GDM1 (cell line): ENCODE measurements around the gene C6orf47.

Experiments
- DNase-seq: peaks from one replicate; lab custom pipeline; 2025; lab: John Stamatoyannopoulos, UW

Gene C6orf47

DNA sequence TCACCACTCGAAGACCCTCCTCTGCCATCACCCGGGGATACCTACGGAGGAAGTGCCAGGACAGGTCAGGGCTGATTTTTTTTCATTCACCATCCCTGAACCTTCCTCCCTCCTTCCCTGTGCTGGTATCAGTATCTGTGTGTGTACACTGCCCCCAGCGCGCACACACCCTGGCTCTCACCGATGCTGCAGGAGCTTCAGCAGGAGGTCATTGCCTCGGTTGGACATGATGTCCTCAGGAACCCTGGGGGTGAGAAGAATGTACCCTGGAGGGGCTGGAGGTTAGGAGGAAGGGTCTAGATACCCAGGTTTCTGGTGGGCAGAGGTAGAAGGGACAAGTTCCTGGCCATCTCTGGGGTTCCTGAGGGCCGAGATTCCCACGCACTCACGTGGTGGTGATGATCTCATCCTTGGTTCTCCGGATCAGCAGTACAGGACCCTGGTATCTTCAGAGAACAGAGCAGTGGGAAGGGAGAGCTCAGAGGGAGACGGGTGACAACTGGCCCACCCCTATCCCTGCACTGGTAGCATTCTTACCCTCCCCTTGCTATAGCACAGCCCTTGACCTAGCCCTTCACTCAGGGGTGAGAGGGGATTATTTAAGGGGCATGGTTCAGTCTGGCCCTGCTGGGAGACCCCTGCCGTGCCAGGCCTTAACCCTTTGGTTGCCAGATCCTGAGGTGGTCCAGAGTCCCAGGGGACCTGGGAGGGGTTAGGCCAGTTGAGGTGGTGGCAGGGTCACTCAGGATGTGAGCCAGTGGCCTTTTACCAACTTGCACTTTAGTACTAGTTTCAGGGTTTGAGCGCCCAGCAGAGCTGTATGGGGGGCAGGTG is 27.5 kb upstream of the C6orf47 start:
- no peak for DNase-seq

DNA sequence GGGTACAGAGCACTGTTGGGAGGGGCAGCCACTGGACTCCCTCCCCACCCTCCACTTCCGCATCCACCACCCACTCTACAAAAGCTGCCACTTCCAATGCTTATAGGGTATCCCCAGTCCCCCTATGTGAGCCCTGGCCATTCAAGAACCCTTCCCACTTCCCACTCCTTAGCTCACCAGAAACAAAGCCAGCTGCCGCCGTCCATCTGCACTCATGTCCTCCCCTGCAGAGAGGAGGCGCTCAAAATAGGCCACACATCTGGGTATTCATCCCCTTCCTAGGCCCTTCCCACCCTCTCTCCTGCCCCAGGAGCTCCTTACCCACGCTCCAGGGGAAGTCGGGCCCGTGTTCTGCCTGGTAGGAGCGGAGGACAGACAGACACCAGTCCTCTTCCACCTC is 26.7 kb upstream of the C6orf47 start:
- no peak for DNase-seq

DNA sequence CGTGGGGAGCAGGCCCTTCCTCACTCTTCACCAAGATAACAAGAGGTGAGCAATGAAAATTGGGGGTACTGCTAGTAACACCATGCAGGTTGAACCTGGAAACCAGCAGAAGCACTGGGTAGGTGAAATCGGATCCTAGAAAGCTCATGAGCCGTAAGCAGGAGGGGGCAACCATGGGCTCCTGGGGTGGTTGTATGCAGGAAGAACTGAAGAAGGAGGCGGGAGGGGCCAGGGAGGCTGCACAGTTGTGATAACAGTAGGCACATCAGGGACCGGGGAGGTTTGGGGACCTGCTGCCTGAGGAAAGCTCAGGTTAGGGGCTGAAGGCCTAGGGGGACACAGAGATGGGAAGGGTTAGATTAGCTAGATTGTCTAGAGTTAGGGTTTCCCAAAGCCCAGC is 25.9 kb upstream of the C6orf47 start:
- DNase-seq: no peak

DNA sequence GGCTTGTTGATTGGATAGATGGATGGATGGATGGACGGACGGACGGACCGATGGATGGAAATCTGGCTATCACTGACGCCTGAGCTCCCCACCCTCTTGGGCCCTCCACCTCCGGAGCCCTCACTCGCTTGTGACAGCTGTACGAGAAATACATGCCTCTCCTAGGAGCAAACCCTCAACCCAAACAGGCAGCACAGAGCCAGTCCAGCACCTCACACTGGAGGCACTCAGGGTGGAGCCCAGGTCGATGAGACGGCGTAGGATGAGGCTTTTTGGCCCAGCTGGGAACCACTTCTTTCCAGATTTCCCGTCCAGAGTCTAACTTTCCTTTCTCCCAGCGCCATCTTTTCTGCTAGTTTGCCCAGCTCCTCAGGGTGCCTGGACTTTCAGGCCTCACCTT is 23.0 kb upstream of the C6orf47 start:
- no peak for DNase-seq

DNA sequence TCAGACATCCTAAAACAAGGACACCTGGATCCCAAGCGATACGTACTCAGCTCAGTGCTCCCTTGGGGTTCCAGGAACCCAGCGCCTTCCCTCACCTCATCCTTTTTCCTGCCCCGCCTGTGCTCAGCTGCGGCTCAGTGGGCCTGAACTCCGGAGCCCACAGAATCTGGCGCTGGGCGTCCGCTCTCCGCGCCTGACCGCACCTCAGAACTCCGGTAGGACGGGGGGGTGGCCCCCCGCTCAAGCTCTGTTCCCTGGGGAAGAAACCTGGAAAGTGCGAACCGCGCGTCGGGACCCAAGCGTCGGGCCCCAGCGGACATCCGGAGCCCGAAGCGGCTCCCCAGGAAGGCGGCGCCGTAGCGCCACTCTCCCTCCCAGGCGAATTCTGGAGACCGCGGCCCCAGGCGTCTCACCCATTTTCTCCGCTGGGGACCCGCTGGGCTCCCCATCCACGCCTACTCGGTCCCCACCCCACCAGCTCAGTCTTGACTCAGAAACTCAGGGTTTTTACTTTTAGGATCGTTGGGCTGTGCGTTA is 20.6 kb upstream of the C6orf47 start:
- no peak for DNase-seq

DNA sequence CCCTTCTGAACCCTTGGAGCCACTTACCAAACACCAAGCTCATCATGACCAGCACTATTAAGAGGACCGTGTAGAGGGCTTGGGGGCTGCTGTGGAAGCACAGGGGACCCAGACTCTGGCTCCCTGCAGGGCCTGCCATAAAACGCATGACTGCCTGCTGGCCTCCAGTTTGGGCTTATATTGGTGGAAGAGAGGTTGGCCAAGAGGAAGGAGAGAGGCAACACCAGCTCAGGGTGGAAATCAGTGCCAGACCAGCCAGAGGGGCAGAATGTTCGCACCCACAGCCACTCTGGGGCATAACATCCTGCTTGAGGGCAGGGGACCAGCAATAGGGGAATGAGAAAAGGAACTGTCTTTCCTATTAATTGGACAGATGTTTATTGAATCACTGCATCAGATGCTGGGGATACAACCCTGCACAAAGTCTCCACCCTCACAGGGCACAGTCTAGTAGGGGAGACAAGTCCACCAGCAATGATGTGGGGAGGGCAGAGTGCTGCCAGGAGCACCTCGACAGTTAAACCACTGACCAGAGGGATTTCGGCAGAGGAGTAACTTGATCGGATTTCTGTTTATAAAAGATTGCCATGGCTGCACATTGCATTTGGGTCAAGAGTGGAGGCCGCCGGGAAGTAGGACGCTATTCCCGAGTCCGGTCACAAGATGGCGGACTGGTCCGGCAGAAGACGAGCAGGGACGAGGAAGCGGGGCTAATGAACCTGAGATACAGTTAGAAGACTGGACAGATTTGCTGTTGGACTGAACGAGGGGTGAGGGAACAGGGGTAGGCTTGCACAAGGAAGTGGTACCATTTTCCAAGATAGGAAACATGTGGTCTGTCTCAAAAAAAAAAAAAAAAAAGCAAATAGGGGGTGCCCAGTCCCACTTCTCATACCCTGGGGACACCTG is 19.9 kb upstream of the C6orf47 start, which contains the start of gene LY6G5C:
Gene LY6G5C (minus strand): TSS at position 842 of the 909 bp plus-strand sequence. CDS start 694 bp downstream, at position 148.
- DNase-seq: no peak

DNA sequence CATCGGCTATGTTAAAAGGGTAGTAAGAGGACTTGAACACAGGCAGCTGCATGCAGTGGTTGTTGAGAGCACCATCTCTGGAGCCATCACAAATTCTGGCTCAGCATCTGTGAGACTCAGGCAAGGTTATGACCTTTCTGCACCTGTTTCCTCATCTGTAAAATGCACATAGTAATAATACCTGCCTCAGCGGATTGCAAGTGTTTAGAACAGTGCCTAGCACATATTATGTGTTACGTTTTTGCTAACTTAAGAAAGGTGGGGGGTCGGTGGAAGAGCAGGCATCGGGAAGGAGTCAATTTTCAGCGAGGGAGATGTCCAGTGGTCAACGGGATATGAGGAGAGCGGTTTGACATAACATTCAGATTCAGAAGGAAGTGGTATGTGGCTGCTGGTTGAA is 17.4 kb upstream of the C6orf47 start:
- DNase-seq: no peak

DNA sequence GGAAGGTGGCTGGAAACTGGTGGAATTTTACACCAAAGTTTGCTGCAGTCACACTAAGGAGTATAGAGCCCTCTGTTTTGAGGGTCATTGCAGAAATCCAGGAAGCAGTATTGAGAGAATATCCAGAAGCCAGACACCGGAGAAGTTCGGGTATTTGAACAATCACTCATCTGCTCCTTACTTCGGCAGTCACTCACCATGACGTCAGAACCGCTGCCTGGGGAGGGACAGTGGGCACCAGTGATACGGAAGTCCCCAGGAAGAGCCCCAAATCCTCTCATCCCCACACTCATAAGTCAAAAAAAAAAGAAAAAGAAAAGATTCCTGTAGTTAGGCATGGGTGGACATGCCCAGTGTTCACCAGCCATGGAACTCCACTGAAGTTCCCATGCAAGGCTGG is 16.3 kb upstream of the C6orf47 start:
- no peak for DNase-seq

DNA sequence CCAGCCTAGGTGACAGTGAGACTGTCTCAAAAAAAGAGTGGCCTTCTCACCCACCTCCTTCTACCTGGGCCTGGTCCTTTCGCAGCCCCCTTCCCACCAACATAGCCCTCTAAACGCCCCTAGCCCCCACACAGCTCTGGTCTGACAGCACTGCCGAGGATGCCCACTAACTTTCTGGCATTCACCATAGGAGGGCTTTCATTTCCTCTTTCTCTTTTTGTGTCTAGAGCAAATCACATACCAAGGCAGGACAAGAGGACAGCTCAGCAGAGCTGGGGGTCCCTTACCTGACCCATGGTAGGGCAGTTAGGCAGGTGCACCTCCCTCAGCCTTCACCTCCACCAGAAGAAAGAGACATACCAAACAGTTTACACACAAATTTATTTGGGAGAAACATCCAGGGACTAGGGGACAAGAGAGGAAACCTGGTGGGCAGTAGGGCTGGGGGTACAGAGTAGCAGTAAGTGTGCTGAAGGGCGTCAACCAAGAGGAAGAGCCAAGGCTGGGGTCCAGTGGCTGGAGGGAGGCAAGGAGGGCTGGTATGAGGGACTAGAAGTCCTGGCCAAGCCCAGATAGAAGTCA is 15.8 kb upstream of the C6orf47 start:
- no peak for DNase-seq

DNA sequence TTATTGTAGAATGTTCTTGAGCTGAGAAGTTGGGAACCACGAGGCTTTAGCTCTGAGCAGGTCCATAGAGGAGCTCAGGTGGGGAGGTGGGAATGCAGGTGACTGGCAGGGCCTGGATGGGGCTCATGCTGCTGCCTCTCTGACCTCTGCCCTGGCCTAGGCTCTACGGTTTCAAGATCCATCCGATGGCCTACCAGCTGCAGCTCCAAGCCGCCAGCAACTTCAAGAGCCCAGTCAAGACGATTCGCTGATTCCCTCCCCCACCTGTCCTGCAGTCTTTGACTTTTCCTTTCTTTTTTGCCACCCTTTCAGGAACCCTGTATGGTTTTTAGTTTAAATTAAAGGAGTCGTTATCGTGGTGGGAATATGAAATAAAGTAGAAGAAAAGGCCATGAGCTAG is 9.1 kb upstream of the C6orf47 start, which contains the start of gene LY6G5B:
Gene LY6G5B (plus strand): TSS at position 301 of the 400 bp plus-strand sequence. CDS start 975 bp downstream, outside the sequence.
- DNase-seq: no peak

DNA sequence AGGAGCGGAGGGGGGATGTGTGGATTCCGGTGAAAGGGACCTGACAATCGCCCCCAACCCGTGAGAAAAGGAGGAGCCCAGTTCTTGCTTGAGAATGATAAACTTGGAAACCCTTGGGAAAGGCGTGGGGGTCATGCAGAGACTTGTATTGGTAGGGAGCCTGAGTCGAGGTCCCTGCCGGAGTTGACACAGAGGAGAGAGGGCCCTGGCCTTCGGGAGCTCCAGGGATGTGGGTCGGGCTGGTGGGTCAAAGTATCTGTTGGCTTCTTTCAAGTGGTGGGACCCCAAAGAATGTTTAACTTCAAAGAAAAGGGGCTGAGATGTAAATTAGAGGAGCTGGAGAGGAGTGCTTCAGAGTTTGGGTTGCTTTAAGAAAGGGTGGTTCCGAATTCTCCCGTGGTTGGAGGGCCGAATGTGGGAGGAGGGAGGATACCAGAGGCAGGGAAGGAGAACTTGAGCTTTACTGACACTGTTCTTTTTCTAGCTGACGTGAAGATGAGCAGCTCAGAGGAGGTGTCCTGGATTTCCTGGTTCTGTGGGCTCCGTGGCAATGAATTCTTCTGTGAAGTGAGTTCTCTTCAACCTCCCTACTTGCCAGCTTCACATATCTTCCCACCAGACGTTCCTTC is 5.9 kb upstream of the C6orf47 start:
- DNase-seq: no peak

DNA sequence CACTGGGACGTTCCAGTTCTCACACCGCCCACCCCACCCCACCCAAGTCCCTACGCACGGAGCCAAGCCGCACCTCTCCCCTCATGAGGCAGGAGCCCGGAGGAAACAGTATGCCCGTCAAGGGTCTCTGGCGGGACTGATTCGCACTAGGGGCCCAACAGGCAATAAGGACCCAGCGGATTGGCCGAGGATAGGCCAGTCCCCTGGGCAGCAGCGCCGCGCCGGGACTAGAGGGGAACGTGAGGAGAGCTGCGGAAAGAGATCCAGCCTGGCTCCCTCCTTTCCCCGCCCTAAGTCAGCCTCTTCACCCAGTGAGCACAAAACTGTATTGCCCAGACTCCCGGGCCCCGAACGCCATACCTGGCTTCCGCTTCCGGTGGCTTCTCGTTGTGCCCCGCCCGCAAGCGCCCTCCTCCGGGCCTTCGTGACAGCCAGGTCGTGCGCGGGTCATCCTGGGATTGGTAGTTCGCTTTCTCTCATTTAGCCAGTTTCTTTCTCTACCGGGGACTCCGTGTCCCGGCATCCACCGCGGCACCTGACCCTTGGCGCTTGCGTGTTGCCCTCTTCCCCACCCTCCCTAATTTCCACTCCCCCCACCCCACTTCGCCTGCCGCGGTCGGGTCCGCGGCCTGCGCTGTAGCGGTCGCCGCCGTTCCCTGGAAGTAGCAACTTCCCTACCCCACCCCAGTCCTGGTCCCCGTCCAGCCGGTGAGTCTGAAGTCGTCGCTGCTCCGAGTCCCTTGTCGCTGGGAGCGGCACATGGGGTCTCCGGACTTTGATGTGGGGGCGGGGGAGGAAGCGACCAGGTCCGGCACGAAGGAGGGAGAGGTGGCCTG is 5.1 kb upstream of the C6orf47 start, which contains the start of gene CSNK2B:
Gene CSNK2B (plus strand): TSS at position 580 of the 836 bp plus-strand sequence. CDS start 752 bp downstream, outside the sequence.
- peak; percentile 94 for DNase-seq

DNA sequence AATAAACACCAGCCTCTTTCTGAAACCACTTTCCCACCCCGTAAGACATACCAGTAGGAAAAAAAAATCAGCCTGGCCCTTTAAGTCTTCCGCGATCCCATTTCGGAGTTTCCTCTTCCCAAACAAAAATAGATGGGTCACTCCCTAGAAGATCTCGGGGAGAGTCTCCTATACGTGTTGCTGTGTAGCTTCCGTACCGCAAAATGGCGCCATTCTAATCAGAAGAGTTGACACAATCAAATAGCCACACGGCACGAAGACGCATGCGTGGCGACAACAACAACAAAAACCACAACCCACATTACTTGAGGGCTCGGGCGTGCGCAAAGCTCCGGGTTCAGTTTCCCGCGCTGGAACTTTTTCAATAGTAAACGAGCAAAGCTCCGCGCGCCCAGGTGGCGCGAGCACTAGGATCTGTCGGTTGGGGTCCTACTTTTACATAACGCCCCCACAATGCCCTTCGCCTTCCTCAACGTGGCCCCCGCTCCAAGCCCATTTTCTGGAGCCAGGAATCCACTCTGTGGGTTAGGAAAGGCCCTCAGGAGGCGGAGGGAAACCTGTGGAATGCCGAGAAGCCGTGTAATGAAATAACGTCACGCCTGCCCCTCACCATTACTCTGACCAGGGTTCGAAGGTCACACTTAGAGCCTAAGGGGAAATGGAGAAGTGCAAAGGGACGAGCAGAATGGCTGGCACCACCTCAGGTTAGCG is 4.4 kb upstream of the C6orf47 start, which contains the start of gene GPANK1:
Gene GPANK1 (minus strand): TSS at position 208 of the 711 bp plus-strand sequence. CDS start 519 bp downstream, outside the sequence.
- peak; percentile 83 for DNase-seq

DNA sequence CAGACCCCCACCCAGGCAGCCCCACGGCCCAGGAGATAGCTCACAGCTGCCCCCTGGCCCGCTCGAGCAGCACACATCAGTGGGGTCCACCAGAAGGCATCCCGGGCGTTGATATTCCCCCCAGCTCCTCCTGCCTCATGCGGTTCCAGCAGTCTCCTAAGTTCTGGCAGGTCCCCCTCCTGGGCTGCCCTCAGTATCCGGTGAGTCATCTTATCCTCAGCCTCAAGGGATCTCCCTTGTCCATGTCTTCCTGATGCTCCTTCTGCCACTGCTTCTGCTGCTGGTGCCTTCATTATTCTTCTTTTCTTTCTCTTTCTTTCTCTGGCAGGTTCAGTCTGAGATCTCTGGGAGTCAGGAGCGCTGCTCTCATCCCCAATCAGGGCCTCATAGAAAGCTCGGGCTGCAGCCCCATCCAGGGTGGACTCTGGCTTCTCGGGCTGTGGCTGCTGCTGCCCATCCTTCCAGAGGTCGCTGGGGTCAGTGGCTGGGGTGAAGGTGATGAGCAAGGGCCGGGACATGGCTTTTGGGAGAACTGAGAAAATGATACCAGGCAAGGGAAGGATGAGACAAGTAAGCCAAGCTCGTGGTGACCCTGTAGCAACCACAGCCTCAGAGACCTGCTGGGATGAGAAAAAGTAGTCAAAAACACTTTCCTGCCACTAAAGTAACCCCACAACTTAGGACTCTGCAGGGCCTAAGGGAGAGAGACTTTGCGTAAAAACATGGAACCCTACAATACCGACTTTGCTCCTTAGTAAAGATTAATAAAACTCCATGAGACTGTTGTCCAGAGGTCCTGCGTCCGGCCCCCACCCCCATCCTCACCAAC is 3.6 kb upstream of the C6orf47 start:
- DNase-seq: no peak

DNA sequence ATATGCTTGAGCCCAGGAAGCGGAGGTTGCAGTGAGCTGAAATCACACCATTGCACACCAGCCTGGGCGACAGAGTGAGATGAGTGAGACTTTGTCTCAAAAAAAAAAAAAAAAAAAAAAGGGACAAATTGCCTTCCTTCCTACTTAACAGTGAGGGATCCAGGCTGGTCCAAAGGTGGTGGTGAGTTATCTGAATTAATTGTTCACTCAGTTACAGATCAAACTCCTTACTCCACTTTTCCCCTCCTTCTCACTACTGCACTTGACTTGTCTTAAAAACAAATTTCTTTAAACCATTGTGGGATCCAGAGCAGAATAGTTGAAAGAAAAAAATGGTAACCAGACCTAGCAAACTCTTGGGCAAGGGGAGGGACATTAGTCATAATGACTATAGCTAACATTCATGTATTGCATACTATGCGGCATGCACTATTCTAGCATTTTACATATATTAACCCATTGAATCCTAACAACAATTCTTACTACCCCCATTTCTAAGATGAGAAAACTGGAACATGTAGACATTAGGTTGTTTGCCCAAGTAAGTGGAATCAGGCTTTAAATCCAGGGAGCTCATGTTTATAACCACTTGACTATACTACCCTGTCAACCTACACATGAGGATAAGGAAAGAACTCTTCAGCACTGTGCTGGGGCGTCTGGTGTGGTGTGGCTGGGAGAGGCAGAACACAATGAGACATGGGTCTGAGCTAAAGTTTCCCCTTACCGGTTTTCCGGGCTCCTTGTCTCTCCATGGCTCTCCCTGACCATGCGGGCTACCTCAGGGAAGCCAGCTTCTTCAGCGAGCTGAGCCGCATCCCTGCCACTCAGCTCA is 2.8 kb upstream of the C6orf47 start:
- no peak for DNase-seq

DNA sequence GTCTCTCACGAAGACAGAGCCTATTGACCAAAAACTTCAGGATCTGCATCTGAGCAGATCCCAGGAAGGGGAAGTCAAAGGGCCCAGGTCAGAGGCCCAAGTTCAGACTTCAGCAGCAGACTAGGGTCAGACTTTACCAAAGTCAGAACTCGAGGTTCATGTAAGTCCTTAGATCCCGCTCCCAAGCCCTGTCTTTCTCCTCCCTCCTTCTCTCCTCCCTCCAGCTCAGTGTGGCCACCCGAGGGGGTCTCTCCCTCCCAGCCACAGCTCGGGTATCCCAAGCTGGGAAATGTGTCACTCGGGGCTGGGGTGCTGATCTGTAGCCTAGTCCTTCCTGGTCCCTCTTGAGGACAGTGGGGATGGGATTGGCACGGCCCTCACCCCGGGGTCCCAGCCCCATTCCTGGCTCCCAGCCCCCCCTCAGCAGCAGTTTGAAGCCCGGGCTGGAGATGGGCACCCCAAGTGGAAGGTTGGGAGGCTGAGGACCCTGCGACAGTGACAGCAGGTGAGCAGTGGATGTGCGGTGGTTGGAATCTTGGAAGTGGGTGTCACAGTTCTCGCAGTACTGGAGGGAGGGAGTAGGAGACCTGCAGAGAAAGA is 1.6 kb upstream of the C6orf47 start:
- no peak for DNase-seq
